H1 (cell line): ENCODE measurements around the gene HOXD4. TPM values are rescaled to one million over a fixed set of nuclear protein-coding genes. Genes with fewer than 3 reads are reported as not detected.

Source experiments
- CTCF ChIA-PET: fragments of 300-600 bp; sonication (Branson Sonifier 250); formaldehyde crosslinking; loops from one replicate; lab custom pipeline; 2021; ENCODE audit not compliant: partially characterized antibody; lab: Charles Lee
- POLR2A ChIA-PET: fragments of 300-600 bp; sonication (Branson Sonifier 250); formaldehyde crosslinking; loops from one replicate; lab custom pipeline; 2021; ENCODE audit warnings: inconsistent platforms; ENCODE audit not compliant: partially characterized antibody; lab: Charles Lee
- DNase-seq, 2 experiments: peaks; one replicate each; pipeline versions ENCODE4 v3.0.0 to v3.0.0-alpha.2; 2010 to 2022; ENCODE audit warnings: low spot score in 2 of 2, low read depth in 1 of 2, mixed read lengths in 1 of 2
- FAIRE-seq: peaks from 2 replicates; lab custom pipeline; 2011; peaks lifted over from hg19 to GRCh38; lab: Jason Lieb, UNC
- H2AFZ ChIP-seq: 2 replicates; pipeline ENCODE4 v1.8.1; 2012; ENCODE audit warnings: low read length, inconsistent platforms
- H2AK5ac ChIP-seq: 2 replicates; pipeline ENCODE4 v1.6.1; 2013; ENCODE audit warnings: low read depth, low read length
- H2BK120ac ChIP-seq: replicated peaks from 2 replicates; pipeline ENCODE3; 2013; ENCODE audit warnings: low read depth, low read length, inconsistent platforms
- H2BK12ac ChIP-seq: 2 replicates; pipeline ENCODE4 v1.6.1; 2013; ENCODE audit warnings: low read depth, low read length
- H2BK15ac ChIP-seq: 2 replicates; pipeline ENCODE4 v1.6.1; 2013; ENCODE audit warnings: low read length
- H2BK20ac ChIP-seq: 2 replicates; pipeline ENCODE4 v1.6.1; 2013; ENCODE audit warnings: low read length
- H2BK5ac ChIP-seq: 2 replicates; pipeline ENCODE4 v1.6.1; 2013; ENCODE audit warnings: low read depth, low read length
- H3K14ac ChIP-seq: 2 replicates; pipeline ENCODE4 v1.6.1; 2013; ENCODE audit warnings: inconsistent platforms; ENCODE audit not compliant: insufficient read length
- H3K18ac ChIP-seq: 2 replicates; pipeline ENCODE4 v1.6.1; 2013; ENCODE audit warnings: low read length; ENCODE audit errors: extremely low read depth
- H3K23ac ChIP-seq: 2 replicates; pipeline ENCODE4 v1.6.1; 2013; ENCODE audit warnings: inconsistent platforms; ENCODE audit not compliant: insufficient read length
- H3K23me2 ChIP-seq: 2 replicates; pipeline ENCODE4 v1.6.1; 2013; ENCODE audit warnings: low read depth, low read length
- H3K27ac ChIP-seq: 2 replicates; pipeline ENCODE4 v1.6.1; 2011; ENCODE audit warnings: low read depth, low read length, inconsistent platforms
- H3K27me3 ChIP-seq, 4 experiments: replicated peaks in 1 of 4; 1 replicate in 1 of 4; 2 replicates in 3 of 4; pipeline versions ENCODE4 v1.6.1 to v1.8.1; 2011 to 2013; ENCODE audit warnings: low read length in 3 of 4, mild to moderate bottlenecking in 3 of 4, inconsistent platforms in 2 of 4, mixed read lengths in 2 of 4, moderate library complexity in 1 of 4; ENCODE audit not compliant: control insufficient read depth in 3 of 4, insufficient read depth in 3 of 4; ENCODE audit errors: extremely low read depth in 1 of 4
- H3K36me3 ChIP-seq, 4 experiments: 2 replicates each; pipeline versions ENCODE4 v1.6.1 to v1.8.1; 2011 to 2013; ENCODE audit warnings: mild to moderate bottlenecking in 4 of 4, low read length in 3 of 4, moderate library complexity in 2 of 4, control low read depth in 1 of 4, inconsistent platforms in 1 of 4; ENCODE audit not compliant: insufficient read depth in 4 of 4, control insufficient read depth in 2 of 4
- H3K4ac ChIP-seq: replicated peaks from 2 replicates; pipeline ENCODE3; 2013; ENCODE audit warnings: low read length, low read depth, mixed read lengths, inconsistent platforms; ENCODE audit not compliant: insufficient read length
- H3K4me1 ChIP-seq, 4 experiments: replicated peaks in 1 of 4; 1 replicate in 1 of 4; 2 replicates in 3 of 4; pipeline versions ENCODE4 v1.6.1 to v1.8.1; 2011 to 2013; ENCODE audit warnings: low read length in 3 of 4, inconsistent platforms in 2 of 4, mixed read lengths in 1 of 4; ENCODE audit not compliant: insufficient read depth in 4 of 4, control insufficient read depth in 3 of 4
- H3K4me2 ChIP-seq, 2 experiments: 2 replicates each; pipeline versions ENCODE4 v1.6.1 to v1.8.1; 2011 to 2013; ENCODE audit warnings: low read depth in 2 of 2, low read length in 2 of 2, control low read depth in 1 of 2, inconsistent platforms in 1 of 2, mild to moderate bottlenecking in 1 of 2; ENCODE audit not compliant: insufficient read depth in 1 of 2
- H3K4me3 ChIP-seq, 4 experiments: fragments of 200-600, 300-600 bp in 1 of 4; sonication (generic), shearing (Covaris generic), sonication (Bioruptor Twin) in 1 of 4; 2 replicates each; pipeline versions ENCODE4 v1.5.1 to v1.8.1; 2011 to 2016; ENCODE audit warnings: low read length in 4 of 4, low read depth in 3 of 4, control low read depth in 2 of 4, inconsistent platforms in 2 of 4, mild to moderate bottlenecking in 2 of 4, mixed read lengths in 1 of 4, moderate library complexity in 1 of 4; ENCODE audit not compliant: insufficient read depth in 2 of 4; ENCODE audit errors: extremely low read depth in 1 of 4
- H3K56ac ChIP-seq: replicated peaks from 2 replicates; pipeline ENCODE3; 2013; ENCODE audit warnings: low read depth, mild to moderate bottlenecking, mixed read lengths, low read length, inconsistent platforms; ENCODE audit not compliant: insufficient read length
- H3K79me1 ChIP-seq: 2 replicates; pipeline ENCODE4 v1.6.1; 2013; ENCODE audit warnings: low read depth, low read length, control low read depth
- H3K79me2 ChIP-seq, 2 experiments: 2 replicates each; pipeline versions ENCODE4 v1.6.1 to v1.8.1; 2012 to 2013; ENCODE audit warnings: low read length in 2 of 2, mild to moderate bottlenecking in 2 of 2, inconsistent platforms in 1 of 2; ENCODE audit not compliant: insufficient read depth in 2 of 2, control insufficient read depth in 1 of 2
- H3K9ac ChIP-seq, 4 experiments: replicated peaks in 1 of 4; 1 replicate in 1 of 4; 2 replicates in 3 of 4; pipeline versions ENCODE4 v1.6.1 to v1.8.1; 2011 to 2013; ENCODE audit warnings: low read depth in 3 of 4, low read length in 3 of 4, control low read depth in 2 of 4, mild to moderate bottlenecking in 2 of 4, moderate library complexity in 2 of 4, inconsistent platforms in 1 of 4; ENCODE audit errors: extremely low read depth in 1 of 4
- H3K9me3 ChIP-seq, 2 experiments: 2 replicates each; pipeline versions ENCODE4 v1.6.1 to v1.8.1; 2012 to 2013; ENCODE audit warnings: mild to moderate bottlenecking in 2 of 2, moderate library complexity in 2 of 2, control low read depth in 1 of 2, inconsistent platforms in 1 of 2, low read depth in 1 of 2, low read length in 1 of 2, mixed read lengths in 1 of 2; ENCODE audit not compliant: insufficient read depth in 2 of 2
- H4K20me1 ChIP-seq, 2 experiments: replicated peaks in 1 of 2; 2 replicates each; pipeline versions ENCODE3 to v1.8.1; 2011 to 2013; ENCODE audit warnings: inconsistent platforms in 2 of 2, low read length in 2 of 2, mild to moderate bottlenecking in 1 of 2; ENCODE audit not compliant: insufficient read depth in 2 of 2, control insufficient read depth in 1 of 2
- H4K5ac ChIP-seq: 2 replicates; pipeline ENCODE4 v1.6.1; 2013; ENCODE audit warnings: low read length, low read depth, mixed read lengths, inconsistent platforms; ENCODE audit not compliant: insufficient read length
- H4K8ac ChIP-seq: 2 replicates; pipeline ENCODE4 v1.8.0; 2013; ENCODE audit warnings: mild to moderate bottlenecking, moderate library complexity, low read length, inconsistent platforms; ENCODE audit not compliant: insufficient read depth; ENCODE audit errors: extremely low read depth
- H4K91ac ChIP-seq: replicated peaks from 2 replicates; pipeline ENCODE3; 2013; ENCODE audit warnings: low read length, mixed read lengths, inconsistent platforms; ENCODE audit not compliant: insufficient read length
- CBX8 ChIP-seq: fragments of 300-800, 300-1000 bp; sonication (generic); IDR thresholded peaks from 2 replicates; pipeline ENCODE4 v1.7.1; 2016; ENCODE audit warnings: low read depth, low read length, borderline replicate concordance
- CHD1 ChIP-seq: IDR thresholded peaks from 2 replicates; pipeline ENCODE4 v1.6.1; 2012; ENCODE audit warnings: low read depth, low read length, improper control_type of control experiment
- EZH2 ChIP-seq: fragments of 200-600 bp; sonication (generic); IDR thresholded peaks from 2 replicates; pipeline ENCODE4 v1.7.1; 2012; ENCODE audit warnings: low read depth, mild to moderate bottlenecking, moderate library complexity, low read length, inconsistent platforms; ENCODE audit not compliant: severe bottlenecking
- KDM4A ChIP-seq: IDR thresholded peaks from one replicate; pipeline ENCODE4 v1.7.1; 2012; ENCODE audit warnings: low read depth, mild to moderate bottlenecking, moderate library complexity, low read length, inconsistent platforms; ENCODE audit not compliant: severe bottlenecking
- POLR2AphosphoS5 ChIP-seq: IDR thresholded peaks from 2 replicates; pipeline ENCODE4 v1.6.1; 2011; ENCODE audit warnings: low read depth, low read length
- RNF2 ChIP-seq: fragments of 200-900, 300-1000 bp; sonication (generic); IDR thresholded peaks from 2 replicates; pipeline ENCODE4 v1.7.1; 2016; ENCODE audit warnings: borderline replicate concordance, low read depth, mild to moderate bottlenecking, antibody characterized with exemption, low read length; ENCODE audit not compliant: poor library complexity, severe bottlenecking; ENCODE audit errors: missing control alignments
- TAF1 ChIP-seq: IDR thresholded peaks from 2 replicates; pipeline ENCODE4 v1.6.1; 2011; ENCODE audit warnings: mild to moderate bottlenecking, low read depth, low read length
- TAF7 ChIP-seq: optimal IDR thresholded peaks from 2 replicates; pipeline ENCODE3; 2011; ENCODE audit warnings: low read depth, mild to moderate bottlenecking, inconsistent platforms, low read length, moderate library complexity, borderline replicate concordance
- YY1 ChIP-seq: IDR thresholded peaks from 2 replicates; pipeline ENCODE4 v1.6.1; 2011; ENCODE audit warnings: low read depth, mild to moderate bottlenecking, low read length
- WGBS, 2 experiments: shearing (Covaris generic) in 1 of 2; methylation state at CpG; one replicate each; pipeline versions ENCODE4 v1.1.6 to v1.1.7; 2013 to 2015; ENCODE audit warnings: low lambda C conversion rate in 2 of 2, mixed read lengths in 2 of 2, inconsistent platforms in 1 of 2, low coverage in 1 of 2, missing lambda C conversion rate in 1 of 2; ENCODE audit not compliant: insufficient replicate concordance in 2 of 2, insufficient coverage in 1 of 2, insufficient read length in 1 of 2; ENCODE audit errors: extremely low coverage in 1 of 2, missing lambda C conversion rate in 1 of 2; 5-methylcytosine and 5-hydroxymethylcytosine counted together
- polyA plus RNA-seq, 7 experiments: library from polyadenylated mRNA; depleted of rRNA in 3 of 7; stranded (reverse) in 5 of 7; unstranded in 2 of 7; fragments of >200 nt in 5 of 7; fragments of 200-250 nt in 2 of 7; gene quantifications; 1 replicate in 5 of 7; 2 replicates in 1 of 7; 4 replicates in 1 of 7; pipeline versions ENCODE4 v1.2.1 to v1.2.3, GENCODE V29; 2011 to 2013; ENCODE audit warnings: missing spikeins in 2 of 7, mixed read lengths in 2 of 7
- total RNA-seq: library from RNA; stranded (reverse); fragmentation: NEBNext Ultra II Directional; extraction: Animal tissue kit (Norgen Biotek cat#: 25700); gene quantifications from 2 replicates; pipeline ENCODE4 v1.2.1, GENCODE V29; 2021
- TF ChIP-seq, protein P1 (sequence below): IDR thresholded peaks from 2 replicates; pipeline ENCODE4 v1.6.1; 2011; ENCODE audit warnings: low read depth, mild to moderate bottlenecking, low read length; ENCODE audit not compliant: insufficient read depth
- TF ChIP-seq, protein P2 (sequence below): IDR thresholded peaks from 2 replicates; pipeline ENCODE4 v1.6.1; 2012; ENCODE audit warnings: inconsistent platforms

Gene HOXD4
- total and polyA plus RNA-seq, 2 of the 8 experiments (the other 6 are each of a cell fraction or from before 2014, with no cell fraction given), result not detected

DNA sequence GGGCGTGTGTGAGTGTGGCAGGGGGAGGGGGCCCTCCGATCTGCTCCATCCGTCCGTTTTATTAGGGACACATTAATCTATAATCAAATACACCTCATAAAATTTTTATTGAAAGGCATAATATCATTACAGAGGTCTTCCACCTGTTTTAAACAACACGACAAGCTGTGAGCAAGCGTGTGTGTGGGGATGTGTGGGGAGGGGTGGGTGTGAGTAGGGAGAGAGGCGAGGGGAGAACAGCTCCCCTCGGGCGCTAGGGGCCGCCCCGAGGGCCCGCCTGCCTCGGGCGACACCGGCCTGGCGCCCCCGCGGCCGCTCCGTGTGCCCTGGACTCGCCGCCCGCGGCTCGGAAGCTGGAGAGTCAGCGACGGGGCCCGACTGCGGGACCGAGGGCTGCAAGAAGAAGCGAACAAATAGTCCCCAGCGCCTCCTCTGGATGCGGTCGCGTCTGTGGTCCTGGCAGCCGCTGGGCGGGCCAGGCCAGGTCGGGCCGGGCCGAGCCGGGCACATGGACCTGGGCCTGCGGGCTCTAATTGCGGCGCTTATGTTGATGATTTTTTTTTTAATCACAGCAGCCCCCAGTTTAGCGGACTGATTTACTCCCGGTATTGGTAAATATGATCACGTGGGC lies 29.2 kb upstream of the HOXD4 start:
- Histone ChIP-seq H3K23me2 (peaks cover 2% of the 10 kb centered on the region; the same call in 1 of the 2 replicates), H2BK5ac (no peak overlapping the region), H3K79me2 (no peaks in the 10 kb centered on the region), H2BK20ac (no peak overlapping the region), H3K9me3 (peaks cover 0 to 4% of the 10 kb centered on the region in 2 experiments; a peak in 1 of 4 replicates), H3K18ac (no peak overlapping the region; the same call in 1 of the 2 replicates), H2BK15ac (no peak overlapping the region), H3K79me1 (no peaks in the 10 kb centered on the region), H3K56ac (no peak overlapping the region), H2AK5ac (no peak overlapping the region), H3K9ac (no peak overlapping the region), H3K23ac (no peak overlapping the region), H2BK120ac (no peak overlapping the region), H4K5ac (no peak overlapping the region), H4K20me1 (peaks cover 21 to 38% of the 10 kb centered on the region in 2 experiments), H3K4me2 (peak overlapping the region; percentile 56 to 84; a peak in 3 of 4 replicates), H3K4me1 (peaks cover 0 to 10% (median 5%) of the 10 kb centered on the region in 4 experiments; a peak in 3 of 7 replicates), H3K27me3 (peaks cover 94 to 100% (median 99%) of the 10 kb centered on the region in 4 experiments), H4K8ac (no peak overlapping the region), H3K27ac (no peak overlapping the region), H3K4ac (no peak overlapping the region), H2BK12ac (no peak overlapping the region), H3K36me3 (peaks cover 0 to 26% (median 0%) of the 10 kb centered on the region in 4 experiments; a peak in 1 of 8 replicates), H4K91ac (no peak overlapping the region), H2AFZ (no peak overlapping the region), H3K14ac (no peak overlapping the region), H3K4me3 (peak overlapping the region; percentile 9 to 49 (median 19); a peak in 6 of 8 replicates)
- POLR2A ChIA-PET, result no interaction called here
- CTCF ChIA-PET, result interaction anchor here (1.3 to 4.7 kb wide), 9 partner anchors 8 to 1026 kb away, joined by 3 to 42 read pairs (median 11); partner anchors contain the start of gene HOXD8
- FAIRE-seq, result no peak
- WGBS, 2 experiments, result 6% methylated on average over 13 of the region's 47 CpGs; no CpG with 5 or more reads in 1 of the 2 experiments
- no peak for DNase-seq
- TF ChIP-seq, protein P1, sequence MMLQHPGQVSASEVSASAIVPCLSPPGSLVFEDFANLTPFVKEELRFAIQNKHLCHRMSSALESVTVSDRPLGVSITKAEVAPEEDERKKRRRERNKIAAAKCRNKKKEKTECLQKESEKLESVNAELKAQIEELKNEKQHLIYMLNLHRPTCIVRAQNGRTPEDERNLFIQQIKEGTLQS, result 0 out of 2 replicates have a peak, but pooled peaks have one; percentile 63
- TF ChIP-seq TAF7 (no peak), EZH2 (peak; percentile 20), TAF1 (no peak), YY1 (no peak), RNF2 (peak; percentile 75), KDM4A (peak; percentile 14), POLR2AphosphoS5 (no peak), CBX8 (no peak), CHD1 (no peak)
- TF ChIP-seq, protein P2, sequence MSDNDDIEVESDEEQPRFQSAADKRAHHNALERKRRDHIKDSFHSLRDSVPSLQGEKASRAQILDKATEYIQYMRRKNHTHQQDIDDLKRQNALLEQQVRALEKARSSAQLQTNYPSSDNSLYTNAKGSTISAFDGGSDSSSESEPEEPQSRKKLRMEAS, result no peak
